LHCN-M2 (cell line): Measurements from ENCODE around the gene ST3GAL4. TPM values are rescaled to one million over a fixed set of nuclear protein-coding genes. Genes with fewer than 3 reads are reported as not detected.

Experiments
- DNase-seq: peaks from one replicate; pipeline ENCODE4 v3.0.0-alpha.2; 2012; ENCODE audit warnings: low read depth
- total RNA-seq: library from RNA; depleted of rRNA; stranded (reverse); fragments of >200 nt; gene quantifications from 2 replicates; pipeline ENCODE4 v1.2.3, GENCODE V29; 2014

The ST3GAL4 gene
- total RNA-seq, 1 experiment from 2014 or later, result 36.3 TPM

DNA sequence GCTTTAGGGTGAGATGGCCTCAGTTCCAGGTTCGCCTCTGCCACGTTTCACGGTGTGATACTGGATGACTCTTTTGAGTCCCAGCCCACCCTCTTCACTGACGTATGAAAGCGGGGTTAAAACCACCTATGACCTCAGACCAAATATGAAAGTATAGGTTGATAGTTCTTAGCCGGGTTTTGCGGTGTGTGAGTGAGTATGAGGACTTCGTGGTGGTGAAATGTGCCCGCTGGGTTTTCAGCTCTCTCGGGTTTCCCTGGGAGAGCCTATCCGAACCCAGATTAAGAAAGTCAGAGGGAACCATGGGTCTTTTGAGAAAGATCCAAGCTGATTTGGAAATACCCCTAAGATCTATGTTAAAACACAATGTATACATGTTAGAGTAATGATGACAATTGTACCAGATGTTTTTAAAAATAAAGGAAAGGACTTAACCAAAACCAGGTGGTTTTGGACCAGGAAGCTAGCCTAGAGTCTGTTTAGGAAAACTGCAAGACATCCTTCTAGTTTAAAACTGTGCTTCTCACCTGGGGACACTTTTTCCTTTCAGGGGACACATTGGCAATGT, 25.8 kb upstream of the ST3GAL4 start:
- no peak for DNase-seq

DNA sequence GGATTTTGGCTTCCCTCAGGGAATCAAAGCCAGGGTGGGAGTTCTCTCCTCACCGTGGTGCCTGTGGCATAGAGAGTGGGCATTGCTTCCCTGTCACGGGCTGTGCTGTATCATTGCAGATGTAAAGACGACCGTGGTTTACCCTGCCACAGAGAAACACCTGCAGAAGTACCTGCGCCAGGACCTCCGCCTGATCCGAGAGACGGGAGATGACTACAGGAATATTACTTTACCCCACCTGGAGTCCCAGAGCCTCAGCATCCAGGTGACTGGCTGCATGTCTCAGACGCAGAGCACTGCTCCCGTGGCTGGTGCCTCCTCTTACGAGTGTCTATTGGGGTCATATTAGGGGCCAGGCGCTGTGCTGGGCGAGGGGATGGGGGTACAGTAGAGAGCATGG, 24.2 kb upstream of the ST3GAL4 start:
- no peak for DNase-seq

DNA sequence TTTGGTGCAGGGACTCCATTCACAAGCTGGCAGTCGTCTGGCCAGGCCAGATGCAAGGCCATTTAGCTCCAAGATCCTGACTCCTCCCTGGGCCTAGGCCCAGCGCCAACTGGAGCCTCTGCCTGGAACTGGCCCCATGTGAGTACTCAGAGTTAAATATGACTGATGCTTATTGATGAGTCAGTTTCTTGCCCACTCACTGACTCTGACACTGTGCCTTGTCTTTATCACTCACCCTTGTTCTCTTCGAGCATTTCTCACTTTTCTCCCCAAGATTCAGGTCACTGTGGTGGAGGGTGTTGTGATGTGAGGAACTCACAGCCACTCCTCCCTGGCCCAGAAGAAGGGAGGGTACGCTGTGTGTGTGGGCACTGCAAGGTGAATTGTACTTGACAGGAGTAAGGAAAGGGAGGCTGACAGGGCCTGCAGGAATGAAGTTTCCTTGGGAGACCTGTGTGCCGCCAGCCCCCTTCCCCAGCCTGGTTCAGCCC, 23.2 kb upstream of the ST3GAL4 start:
- DNase-seq, result peak; percentile 89

DNA sequence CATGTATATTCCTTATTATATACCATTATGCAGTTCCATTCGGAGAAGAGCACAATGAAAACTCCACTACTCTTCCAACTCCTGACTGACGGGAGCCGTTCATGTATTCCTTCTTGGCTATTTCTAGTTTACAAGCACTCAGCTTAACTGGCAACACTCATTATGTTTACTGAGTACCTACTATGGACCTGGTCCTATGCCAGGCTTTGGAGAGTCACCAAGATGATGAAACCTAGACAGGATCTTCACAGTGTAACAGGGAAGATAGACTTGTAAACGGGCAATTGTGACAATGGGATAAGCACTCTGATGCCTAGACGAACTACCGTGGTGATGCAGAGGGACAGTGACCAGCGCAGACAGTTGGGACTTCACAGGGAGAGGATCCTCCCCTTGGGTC, 22.3 kb upstream of the ST3GAL4 start:
- DNase-seq, result no peak

DNA sequence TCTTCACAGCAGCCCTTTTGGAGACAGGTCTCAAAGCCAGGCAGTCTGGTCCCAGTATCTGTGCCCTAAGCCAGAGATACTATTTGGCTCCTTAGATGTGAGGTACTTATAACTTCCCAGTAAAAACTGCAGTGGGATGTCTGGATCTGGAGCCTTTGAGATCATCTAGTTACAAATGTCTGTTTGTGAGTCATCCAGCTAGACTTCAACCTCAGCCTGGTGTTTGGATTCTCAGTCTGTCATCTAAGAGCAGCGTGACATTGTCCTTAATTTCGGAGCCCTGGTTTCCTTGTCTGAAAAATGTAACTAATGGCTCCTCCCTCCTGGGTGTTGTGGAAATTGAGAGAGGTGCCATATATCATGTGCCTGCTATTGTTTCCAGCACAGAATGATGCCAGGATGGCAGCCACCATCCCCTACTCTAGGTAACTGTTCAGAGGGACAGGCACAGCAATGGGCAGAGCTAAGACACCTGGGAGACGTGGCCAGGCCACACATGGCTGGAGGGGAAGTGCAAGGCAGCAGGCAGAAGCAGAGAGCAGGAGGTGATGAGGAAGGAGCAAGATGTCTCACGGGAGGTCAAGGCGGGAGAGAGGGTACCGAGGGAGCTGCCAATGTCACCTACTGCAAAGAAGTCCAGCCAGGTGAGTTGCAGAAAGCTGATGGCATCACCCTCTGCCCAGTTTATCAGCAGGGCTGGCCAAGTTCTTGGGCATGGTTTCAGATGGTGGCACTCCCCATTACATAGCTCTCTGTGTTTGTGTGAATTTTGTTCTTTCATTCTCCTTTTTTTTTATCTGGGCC, 20.6 kb upstream of the ST3GAL4 start:
- peak; percentile 40 for DNase-seq

DNA sequence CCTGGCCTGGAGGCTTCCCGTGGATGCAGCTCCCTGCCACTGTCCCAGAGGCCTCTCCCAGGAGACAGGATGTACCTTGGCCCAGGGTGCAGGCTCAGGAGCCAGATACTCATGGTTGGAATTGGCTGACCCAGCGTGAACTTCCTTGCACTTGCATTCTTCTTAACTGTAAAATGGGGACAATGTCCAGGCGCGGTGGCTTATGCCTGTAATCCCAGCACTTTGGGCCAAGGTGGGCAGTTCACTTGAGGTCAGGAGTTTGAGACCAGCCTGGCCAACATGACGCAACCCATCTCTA, 20.1 kb upstream of the ST3GAL4 start:
- no peak for DNase-seq

DNA sequence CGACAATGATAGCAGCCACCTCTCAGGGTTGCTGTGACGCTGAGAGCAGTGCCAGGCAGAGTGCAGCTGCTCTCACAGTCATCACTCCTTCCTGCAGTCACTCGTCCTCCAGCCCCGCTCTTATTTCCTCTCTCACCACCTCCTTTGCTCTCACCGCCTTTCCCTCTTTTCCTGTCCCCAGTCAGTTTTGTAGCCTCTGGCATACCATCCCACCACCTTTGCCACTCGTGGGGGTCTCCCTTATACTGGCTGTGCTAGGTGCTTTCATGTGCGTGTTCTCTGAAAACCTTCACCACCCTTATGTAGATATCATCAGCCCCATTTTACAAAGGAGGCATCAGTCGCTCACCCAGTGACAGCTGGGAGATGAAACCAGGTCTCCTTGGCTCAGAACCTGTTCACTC, 19.3 kb upstream of the ST3GAL4 start:
- no peak for DNase-seq

DNA sequence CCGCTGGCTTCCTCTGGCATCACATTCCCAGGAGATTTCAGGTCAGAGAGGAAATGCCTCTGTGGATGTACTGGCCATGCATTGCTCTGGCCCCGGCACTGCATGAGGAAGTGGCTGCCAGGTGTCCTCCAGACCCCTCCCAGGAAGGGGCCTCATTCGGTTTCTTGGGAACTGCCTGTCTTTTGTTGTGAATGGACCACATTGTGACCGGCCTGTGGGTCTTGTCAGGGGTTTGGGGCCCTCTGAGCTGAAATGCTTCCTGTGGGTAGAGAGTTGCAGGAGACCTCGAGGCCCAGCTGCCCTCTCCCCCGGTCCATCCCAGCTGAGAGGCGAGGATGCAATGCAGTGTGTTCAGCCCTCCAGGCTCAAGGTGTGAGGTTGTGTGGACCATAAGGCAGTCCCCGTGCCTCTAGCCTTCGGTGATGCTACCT, 18.8 kb upstream of the ST3GAL4 start:
- no peak for DNase-seq

DNA sequence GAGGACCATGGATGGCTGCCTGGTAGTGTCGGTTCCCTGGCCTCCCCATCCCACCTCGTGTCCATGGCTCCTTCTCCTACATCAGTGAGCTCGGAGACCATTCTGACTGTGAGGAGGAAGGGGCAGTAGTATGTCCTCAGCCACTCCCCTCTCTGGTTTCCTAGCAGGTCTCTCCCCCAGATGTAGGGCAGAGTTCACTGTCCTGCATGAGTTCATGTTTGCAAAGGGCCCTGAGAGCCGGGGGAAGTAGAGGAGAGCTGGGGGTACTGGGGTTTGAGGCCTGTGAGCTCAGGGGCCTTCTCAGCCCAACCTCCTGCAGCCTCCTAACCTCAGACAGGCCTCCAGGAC, 18.4 kb upstream of the ST3GAL4 start:
- DNase-seq, result no peak

DNA sequence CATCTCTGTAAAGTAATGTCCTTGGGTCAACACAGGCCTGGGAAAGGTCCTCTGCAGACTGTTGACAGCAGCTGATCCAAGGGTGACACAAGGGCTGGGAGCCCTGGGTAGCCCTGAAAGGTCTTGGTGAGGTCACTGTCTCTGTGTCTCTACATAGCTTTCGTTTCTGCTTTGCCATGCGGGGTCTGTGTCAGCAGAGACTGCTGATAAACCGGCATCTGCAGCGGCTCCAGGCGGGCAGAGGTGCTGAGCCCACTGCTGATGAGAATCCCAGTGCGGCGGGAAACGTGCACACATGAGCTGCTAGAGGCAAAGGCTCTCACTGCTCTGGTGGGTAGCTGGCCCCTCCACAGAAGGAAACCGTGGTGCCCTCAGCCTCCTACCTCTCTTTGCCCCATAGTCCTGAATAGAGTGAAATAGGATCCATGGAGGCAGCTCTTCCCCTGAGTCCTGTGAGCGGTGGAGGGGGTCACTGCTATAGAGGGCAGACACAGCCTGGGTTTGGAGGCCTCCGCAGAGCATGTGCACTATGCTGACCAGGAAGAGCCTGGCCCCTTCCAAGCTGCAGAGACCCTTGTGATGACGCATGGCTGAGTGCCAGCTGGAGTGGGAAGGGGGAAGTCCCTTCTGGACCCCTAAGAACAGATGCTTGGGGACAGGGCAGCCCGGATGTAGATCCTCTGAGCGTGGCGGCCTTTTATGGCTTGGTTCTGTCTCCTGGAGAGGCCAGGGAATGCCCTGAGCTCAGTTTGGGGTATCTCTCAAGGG, 17.8 kb upstream of the ST3GAL4 start:
- no peak for DNase-seq

DNA sequence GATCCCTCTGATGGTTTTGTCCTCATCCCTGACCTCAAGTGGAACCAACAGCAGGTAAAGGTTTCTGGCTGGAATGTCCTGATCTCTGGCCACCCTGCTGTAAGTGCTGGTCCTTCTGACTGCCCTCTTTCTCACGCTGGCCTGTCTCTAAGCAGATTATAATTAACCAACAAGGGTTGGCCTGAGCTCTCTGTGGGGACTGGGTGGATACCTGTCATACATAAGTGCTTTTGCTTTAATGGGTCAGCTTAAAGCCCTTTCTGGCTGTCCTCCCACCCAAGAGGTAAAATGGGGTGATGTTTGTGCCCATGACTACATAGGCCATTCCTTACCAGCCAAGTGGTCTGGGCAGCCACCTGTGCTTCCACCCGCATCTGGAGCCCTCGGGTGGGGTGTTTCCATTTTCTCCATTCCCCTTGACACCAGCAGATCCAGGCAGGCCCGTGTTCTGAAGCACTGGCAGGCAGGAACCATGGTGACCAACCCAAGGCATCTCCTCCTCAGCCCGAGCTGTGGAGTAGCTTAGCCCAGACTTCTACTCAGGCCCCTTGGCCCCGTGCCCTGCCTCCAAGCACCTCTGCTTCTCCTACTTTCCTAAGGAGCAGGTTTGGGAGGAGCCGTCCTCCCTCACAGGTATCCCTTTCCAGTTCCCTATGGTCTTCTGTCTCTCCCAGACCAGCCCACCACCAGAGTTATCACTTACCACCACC, 17.0 kb upstream of the ST3GAL4 start:
- DNase-seq, result no peak

DNA sequence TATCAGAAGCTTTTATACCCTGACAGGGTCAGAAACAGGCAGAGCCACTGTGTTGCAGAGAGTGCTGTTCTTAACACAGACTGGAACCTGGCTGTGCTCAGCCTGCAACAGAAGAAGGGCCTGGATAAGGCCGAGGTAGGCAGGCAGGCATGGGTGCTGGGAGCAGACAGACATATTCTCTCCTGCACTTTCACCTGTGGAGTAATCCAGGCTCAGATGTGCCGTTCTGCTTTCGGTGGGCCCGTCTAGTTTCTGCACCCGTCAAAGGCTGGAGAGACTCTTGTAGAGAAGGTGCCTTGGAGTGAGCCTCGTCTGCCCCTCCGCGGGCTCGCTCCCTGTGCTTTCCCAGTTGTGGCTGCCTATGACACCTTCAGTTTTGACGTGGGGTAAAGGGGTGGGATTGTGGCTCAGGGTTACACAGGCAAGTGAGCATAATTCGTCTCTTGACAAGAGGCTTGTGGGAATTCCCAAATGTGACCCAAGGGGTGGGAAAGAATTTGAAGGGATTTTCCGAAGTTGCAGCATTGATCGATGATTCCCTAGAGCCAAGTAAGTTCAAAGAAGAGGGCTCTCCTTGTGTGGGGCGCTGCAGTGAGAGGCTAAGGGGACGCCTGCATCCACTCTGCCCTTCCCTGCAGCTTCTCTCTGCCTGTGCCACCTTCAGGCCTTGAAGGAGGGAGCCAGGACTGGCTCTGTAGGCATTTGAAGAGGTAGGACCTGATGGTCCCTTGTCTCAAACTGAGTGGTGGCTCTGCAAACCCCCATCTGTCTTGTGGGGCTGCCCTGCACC, 16.2 kb upstream of the ST3GAL4 start:
- no peak for DNase-seq

DNA sequence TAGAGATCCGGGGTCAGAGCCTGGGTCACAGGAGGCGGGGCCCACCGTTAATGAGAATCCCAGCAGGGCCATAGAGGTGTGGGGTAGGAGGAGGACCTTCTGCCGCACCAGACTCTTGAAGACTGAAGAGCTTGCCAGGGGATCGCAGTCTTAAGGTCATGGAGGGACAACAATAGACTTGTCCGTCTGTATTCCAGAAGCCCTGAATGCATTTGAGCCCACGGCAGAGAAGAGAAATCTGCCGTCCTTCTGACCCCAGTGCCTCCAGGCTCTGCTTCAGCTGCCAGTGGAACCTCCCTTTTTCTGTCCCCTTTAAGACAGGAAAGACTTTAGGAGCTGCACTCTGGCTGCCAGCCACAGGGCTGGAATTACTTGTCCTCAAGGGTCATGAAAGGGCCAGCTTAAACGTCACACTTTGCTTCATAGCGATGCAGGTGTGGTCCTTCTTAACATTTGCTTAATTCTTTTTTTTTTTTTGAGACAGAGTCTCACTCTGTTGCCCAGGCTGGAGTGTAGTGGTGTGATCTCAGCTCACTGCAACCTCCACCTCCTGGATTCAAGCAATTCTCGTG, 15.5 kb upstream of the ST3GAL4 start:
- DNase-seq, result no peak

DNA sequence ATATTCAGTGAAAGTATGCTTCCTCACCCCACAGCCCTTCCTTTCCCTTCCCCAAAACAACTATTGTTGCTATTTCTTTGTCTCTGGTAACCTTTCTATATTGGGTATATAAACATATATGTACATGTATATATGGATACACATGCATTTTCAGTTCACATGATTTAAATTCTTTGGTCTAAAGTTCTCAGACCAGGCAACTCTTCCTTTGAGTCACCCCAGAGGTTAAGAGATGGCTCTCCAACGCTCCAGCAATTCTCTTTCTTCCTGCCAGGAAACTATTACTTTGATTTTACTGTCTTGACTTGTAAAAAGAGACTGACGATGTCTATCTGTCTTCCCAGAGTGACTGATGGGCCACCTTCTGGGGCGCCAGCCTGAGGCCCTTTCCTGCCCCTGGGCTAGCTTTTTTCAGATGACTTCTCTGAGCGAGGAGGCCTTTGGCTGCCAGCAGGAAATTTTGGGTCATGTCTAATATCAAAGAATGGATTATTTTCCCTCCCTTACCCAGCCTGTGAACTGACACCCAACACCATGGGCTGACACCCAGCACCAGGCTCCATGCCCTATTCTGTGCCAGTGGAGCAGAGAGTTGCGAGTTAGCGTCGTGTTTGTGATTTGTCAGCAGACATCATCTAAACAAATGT, 14.4 kb upstream of the ST3GAL4 start:
- no peak for DNase-seq

DNA sequence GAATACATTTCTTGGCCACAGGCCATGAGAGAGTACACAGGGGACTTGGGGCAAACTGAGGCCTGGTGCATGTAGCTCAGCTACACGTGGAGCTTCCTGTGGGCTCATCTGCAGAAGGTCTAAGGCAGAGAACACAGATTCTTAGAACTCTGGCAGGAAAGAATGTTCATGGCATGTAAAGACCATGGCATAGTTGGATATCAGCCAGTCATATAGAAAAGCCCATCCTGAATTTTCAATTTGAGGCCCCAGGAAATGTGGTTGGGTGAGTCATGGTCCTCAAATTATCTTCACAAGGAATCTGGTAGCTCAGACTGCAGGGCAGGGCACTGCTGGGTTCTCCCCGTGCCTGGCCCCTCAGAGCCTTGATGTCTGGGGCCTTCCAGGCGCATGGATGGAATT, 13.7 kb upstream of the ST3GAL4 start:
- peak; percentile 81 for DNase-seq

DNA sequence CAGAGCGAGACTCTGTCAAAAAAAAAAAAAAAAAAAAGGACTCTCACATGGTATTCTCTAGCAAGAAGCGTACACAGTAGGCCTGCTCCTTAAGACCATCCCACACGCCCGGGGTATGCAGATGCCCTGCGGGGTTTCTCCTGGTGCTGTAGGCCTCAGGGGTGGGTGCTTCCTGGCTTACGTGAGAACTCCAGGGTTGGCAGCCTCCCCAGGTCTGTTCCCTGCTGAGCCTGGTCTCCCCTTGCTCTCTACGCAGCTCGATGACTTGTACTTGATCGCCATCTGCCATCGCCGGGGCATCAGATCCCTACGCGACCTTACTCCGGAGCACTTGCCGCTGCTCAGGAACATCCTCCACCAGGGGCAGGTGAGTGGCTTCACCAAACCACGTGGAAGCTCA, 12.4 kb upstream of the ST3GAL4 start:
- DNase-seq, result no peak

DNA sequence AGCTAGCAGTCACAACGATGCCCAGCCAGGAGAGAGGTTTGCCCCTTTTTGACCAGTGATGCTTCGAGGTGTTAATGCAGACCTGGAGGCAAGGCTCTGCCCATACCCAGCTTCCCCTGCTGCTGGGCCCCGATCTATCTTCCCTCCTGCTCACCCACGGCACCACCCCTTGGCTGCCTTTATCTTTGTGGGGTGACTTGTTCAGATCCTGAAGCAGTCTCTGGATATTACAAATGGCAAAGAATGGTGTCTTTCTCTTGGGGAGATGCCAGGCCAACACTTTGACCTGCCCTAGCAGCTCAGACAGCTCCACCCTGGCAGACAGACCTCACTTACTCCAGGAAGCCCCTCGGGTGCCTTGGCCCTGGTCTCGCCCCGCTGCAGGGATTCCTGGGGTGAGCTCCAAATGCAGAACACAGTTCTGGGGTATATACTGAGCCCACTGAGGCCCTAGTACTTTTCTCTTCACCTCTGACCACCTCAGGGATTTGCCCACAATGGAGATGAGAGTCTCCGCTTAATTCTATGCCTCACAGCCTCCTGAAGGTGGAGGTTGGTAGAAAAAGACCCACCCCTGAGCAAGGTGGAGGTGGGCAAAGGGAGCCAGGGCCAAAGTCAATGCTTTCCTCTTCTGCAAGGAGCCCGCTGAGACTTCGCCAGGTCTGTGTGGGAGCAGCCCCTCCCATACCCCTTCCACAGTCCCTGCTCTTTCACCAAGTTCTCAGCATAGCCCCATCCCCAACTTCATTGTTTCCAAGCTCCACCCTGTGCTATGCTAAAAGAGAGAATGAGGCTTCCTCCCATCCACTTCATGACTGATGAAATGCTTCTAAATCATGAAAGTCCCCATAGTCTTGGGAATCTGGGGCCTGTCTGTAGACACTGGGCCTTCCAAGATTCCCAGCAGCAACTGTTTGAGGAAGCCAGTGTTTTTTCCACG, 11.1 kb upstream of the ST3GAL4 start:
- DNase-seq, result no peak

DNA sequence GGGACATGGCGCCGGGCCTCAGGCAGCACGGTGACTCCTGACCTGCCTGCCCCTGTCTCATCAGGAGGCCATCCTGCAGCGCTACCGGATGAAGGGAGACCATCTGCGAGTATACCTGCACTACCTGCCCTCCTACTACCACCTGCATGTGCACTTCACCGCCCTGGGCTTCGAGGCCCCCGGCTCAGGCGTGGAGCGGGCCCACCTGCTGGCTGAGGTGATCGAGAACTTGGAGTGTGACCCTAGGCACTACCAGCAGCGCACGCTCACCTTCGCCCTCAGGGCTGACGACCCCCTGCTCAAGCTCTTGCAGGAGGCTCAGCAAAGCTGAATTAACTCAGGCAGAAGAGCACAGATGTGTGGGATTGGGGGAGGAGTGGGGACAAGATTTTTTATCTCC, 10.2 kb upstream of the ST3GAL4 start:
- no peak for DNase-seq
